ENCODE results near the gene SLC29A4. TPM values are rescaled to one million over a fixed set of nuclear protein-coding genes. Genes with fewer than 3 reads are reported as not detected.
"Not testable (repeated sequence)": the region's sequence is repeated elsewhere in the genome, so short reads cannot be mapped to it uniquely, and the experiment has no call there.

The SLC29A4 gene
- total RNA-seq, 1 experiment from 2014 or later, result 4.7 TPM

- DNase-seq (ENCODE audit: low read depth), result not testable (repeated sequence)
Observed at GRCh38 chr7:5273831-5274405, 8.8 kb upstream of the SLC29A4 start.

GRCh38 chr7:5274441-5274840 is 8.3 kb upstream of the SLC29A4 start:
- no peak for DNase-seq (ENCODE audit: low read depth)

GRCh38 chr7:5274985-5275431 is 7.7 kb upstream of the SLC29A4 start:
- DNase-seq (ENCODE audit: low read depth), result not testable (repeated sequence)

GRCh38 chr7:5275510-5275909 is 7.2 kb upstream of the SLC29A4 start:
- not testable (repeated sequence) for DNase-seq (ENCODE audit: low read depth)

- DNase-seq (ENCODE audit: low read depth), result not testable (repeated sequence)
Observed at GRCh38 chr7:5276123-5276522, 6.6 kb upstream of the SLC29A4 start.

GRCh38 chr7:5276611-5277010 is 6.1 kb upstream of the SLC29A4 start:
- DNase-seq (ENCODE audit: low read depth), result no peak

- no peak for DNase-seq (ENCODE audit: low read depth)
Observed at GRCh38 chr7:5278766-5279165, 4.0 kb upstream of the SLC29A4 start.

- no peak for DNase-seq (ENCODE audit: low read depth)
Observed at GRCh38 chr7:5279734-5280133, 3.0 kb upstream of the SLC29A4 start.

- DNase-seq (ENCODE audit: low read depth), result not testable (repeated sequence)
Observed at GRCh38 chr7:5281598-5282500, 894 bp upstream of the SLC29A4 start.

GRCh38 chr7:5283421-5284303 is 919 bp downstream of the SLC29A4 start:
- no peak for DNase-seq (ENCODE audit: low read depth)

GRCh38 chr7:5284304-5285281 is 1.9 kb downstream of the SLC29A4 start:
- DNase-seq (ENCODE audit: low read depth), result peak; percentile 16

- DNase-seq (ENCODE audit: low read depth), result no peak
Observed at GRCh38 chr7:5286933-5287332, 4.2 kb downstream of the SLC29A4 start.

GRCh38 chr7:5287373-5287772 is 4.6 kb downstream of the SLC29A4 start:
- DNase-seq (ENCODE audit: low read depth), result not testable (repeated sequence)

GRCh38 chr7:5287802-5288201 is 5.1 kb downstream of the SLC29A4 start:
- DNase-seq (ENCODE audit: low read depth), result no peak

- DNase-seq (ENCODE audit: low read depth), result not testable (repeated sequence)
Observed at GRCh38 chr7:5288560-5288959, 5.8 kb downstream of the SLC29A4 start.

- DNase-seq (ENCODE audit: low read depth), result no peak
Observed at GRCh38 chr7:5289355-5289754, 6.6 kb downstream of the SLC29A4 start.

- DNase-seq (ENCODE audit: low read depth), result no peak
Observed at GRCh38 chr7:5291301-5291700, 8.6 kb downstream of the SLC29A4 start.

GRCh38 chr7:5291711-5292335 is 9.1 kb downstream of the SLC29A4 start:
- not testable (repeated sequence) for DNase-seq (ENCODE audit: low read depth)

GRCh38 chr7:5294169-5294987 is 11.6 kb downstream of the SLC29A4 start:
- DNase-seq (ENCODE audit: low read depth), result no peak

Measured in LHCN-M2 (cell line).